ENCODE measurements around the gene OR6T1.

- no peak for TF ChIP-seq CTCF (IDR thresholded peaks at IDR 0.05)
- TF ChIP-seq ZFX (IDR thresholded peaks at IDR 0.05; ENCODE audit: borderline replicate concordance), result no peak
These were observed 4.3 kb downstream of the OR6T1 start, which contains the start of gene OR4D5 for GRCh38 chr11:123939317-123939716.

Measured in 22Rv1 (cell line).